Endodermal cell (in vitro differentiated cells): Measurements from ENCODE around the gene MTAP. TPM values are rescaled to one million over a fixed set of nuclear protein-coding genes. Genes with fewer than 3 reads are reported as not detected.
A peak's percentile ranks its signal among the peaks of the same experiment; 100 is the strongest.

Experiments
- DNase-seq: peaks from one replicate; pipeline ENCODE4 v3.0.0-alpha.2; 2017
- H3K27ac ChIP-seq: 2 replicates; pipeline ENCODE4 v1.5.1; 2013; ENCODE audit warnings: mild to moderate bottlenecking, low read depth, low read length, moderate library complexity
- H3K27me3 ChIP-seq: 2 replicates; pipeline ENCODE4 v1.6.1; 2013; ENCODE audit warnings: mild to moderate bottlenecking, low read length, moderate library complexity; ENCODE audit not compliant: insufficient read depth, control insufficient read depth, poor library complexity, severe bottlenecking
- H3K36me3 ChIP-seq: 2 replicates; pipeline ENCODE4 v1.7.0; 2013; ENCODE audit warnings: mild to moderate bottlenecking, low read length, moderate library complexity; ENCODE audit not compliant: control insufficient read depth, insufficient read depth
- H3K4me1 ChIP-seq: one replicate; pipeline ENCODE4 v1.7.0; 2013; ENCODE audit warnings: low read length; ENCODE audit not compliant: control insufficient read depth, insufficient read depth
- H3K4me3 ChIP-seq: 2 replicates; pipeline ENCODE4 v1.5.1; 2013; ENCODE audit warnings: mild to moderate bottlenecking, low read length, moderate library complexity
- H3K9ac ChIP-seq: 2 replicates; pipeline ENCODE4 v1.6.1; 2013; ENCODE audit warnings: mild to moderate bottlenecking, low read length, moderate library complexity; ENCODE audit not compliant: poor library complexity, severe bottlenecking; ENCODE audit errors: extremely low read depth
- H3K9me3 ChIP-seq: 2 replicates; pipeline ENCODE4 v1.6.1; 2013; ENCODE audit warnings: mild to moderate bottlenecking, low read length, moderate library complexity; ENCODE audit not compliant: control insufficient read depth
- H3K27ac Mint-ChIP-seq: 2 replicates; pipeline ENCODE4 v1.8.0; 2020; ENCODE audit warnings: mixed read lengths
- H3K27me3 Mint-ChIP-seq: 2 replicates; pipeline ENCODE4 v1.8.0; 2021; ENCODE audit warnings: mild to moderate bottlenecking, mixed read lengths; ENCODE audit not compliant: insufficient read depth
- H3K36me3 Mint-ChIP-seq: 2 replicates; pipeline ENCODE4 v1.8.0; 2020; ENCODE audit warnings: low read depth, mixed read lengths
- H3K4me1 Mint-ChIP-seq: 2 replicates; pipeline ENCODE4 v1.8.0; 2020; ENCODE audit warnings: mixed read lengths
- H3K4me3 Mint-ChIP-seq: 2 replicates; pipeline ENCODE4 v1.8.0; 2020; ENCODE audit warnings: mild to moderate bottlenecking, moderate library complexity, mixed read lengths
- H3K9me3 Mint-ChIP-seq: 2 replicates; pipeline ENCODE4 v1.8.0; 2020; ENCODE audit warnings: mild to moderate bottlenecking, mixed read lengths
- WGBS, 2 experiments: methylation state at CpG; one replicate each; pipeline versions ENCODE4 v1.1.5 to v1.1.7; 2013; ENCODE audit warnings: missing lambda C conversion rate in 2 of 2, mixed read lengths in 1 of 2; ENCODE audit not compliant: insufficient coverage in 1 of 2, insufficient read length in 1 of 2; 5-methylcytosine and 5-hydroxymethylcytosine counted together
- total RNA-seq, 2 donors: library from RNA; stranded (reverse); fragmentation: NEBNext Ultra II Directional in 1 of 2; extraction: Animal tissue kit (Norgen Biotek cat#: 25700) in 1 of 2; gene quantifications; 2 replicates in 1 of 2; 3 replicates in 1 of 2; pipeline ENCODE4 v1.2.1, GENCODE V29; 2021
- TF ChIP-seq, protein P1 (sequence below): fragments of 200-600 bp; sonication (generic); conservative IDR thresholded peaks from 2 replicates; pipeline ENCODE4 v1.5.0; 2021; ENCODE audit warnings: antibody characterized with exemption, mild to moderate bottlenecking

The MTAP gene
- total RNA-seq, 2 donors from 2014 or later, result 81.0 to 99.0 TPM

DNA sequence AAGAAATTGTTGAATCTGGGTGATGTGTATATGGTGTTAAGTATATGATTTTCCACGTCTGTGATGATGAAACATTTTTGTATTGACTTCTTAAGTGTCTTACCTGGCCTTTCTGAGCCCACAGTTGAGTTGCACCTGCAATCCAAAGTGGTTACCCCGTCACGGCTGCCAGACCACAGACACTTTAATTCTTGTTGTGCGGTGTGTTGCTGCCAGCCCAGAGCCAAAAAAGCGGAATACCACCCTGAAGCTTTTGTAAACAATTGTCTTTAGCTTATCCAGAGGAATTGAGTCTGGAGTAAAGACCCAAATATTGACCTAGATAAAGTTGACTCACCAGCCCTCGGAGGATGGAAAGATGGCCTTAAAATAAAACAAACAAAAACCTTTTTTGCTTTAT is 35.1 kb downstream of the MTAP start:
- H3K9ac ChIP-seq, result no peak overlapping the region
- H3K27ac ChIP-seq, result no peak overlapping the region
- peaks cover 25% of the 10 kb centered on the region for H3K9me3 Mint-ChIP-seq
- peak overlapping the region; percentile 3 for H3K27ac Mint-ChIP-seq
- 78 to 90% methylated on average over 2 to 6 of the region's 6 CpGs for WGBS, 2 experiments
- H3K27me3 ChIP-seq, result no peaks in the 10 kb centered on the region
- no peaks in the 10 kb centered on the region for H3K4me1 Mint-ChIP-seq
- H3K4me1 ChIP-seq, result no peaks in the 10 kb centered on the region
- H3K4me3 Mint-ChIP-seq, result no peak overlapping the region
- no peaks in the 10 kb centered on the region for H3K27me3 Mint-ChIP-seq
- H3K9me3 ChIP-seq, result peaks cover 39% of the 10 kb centered on the region
- H3K4me3 ChIP-seq, result no peak overlapping the region
- TF ChIP-seq, protein P1, sequence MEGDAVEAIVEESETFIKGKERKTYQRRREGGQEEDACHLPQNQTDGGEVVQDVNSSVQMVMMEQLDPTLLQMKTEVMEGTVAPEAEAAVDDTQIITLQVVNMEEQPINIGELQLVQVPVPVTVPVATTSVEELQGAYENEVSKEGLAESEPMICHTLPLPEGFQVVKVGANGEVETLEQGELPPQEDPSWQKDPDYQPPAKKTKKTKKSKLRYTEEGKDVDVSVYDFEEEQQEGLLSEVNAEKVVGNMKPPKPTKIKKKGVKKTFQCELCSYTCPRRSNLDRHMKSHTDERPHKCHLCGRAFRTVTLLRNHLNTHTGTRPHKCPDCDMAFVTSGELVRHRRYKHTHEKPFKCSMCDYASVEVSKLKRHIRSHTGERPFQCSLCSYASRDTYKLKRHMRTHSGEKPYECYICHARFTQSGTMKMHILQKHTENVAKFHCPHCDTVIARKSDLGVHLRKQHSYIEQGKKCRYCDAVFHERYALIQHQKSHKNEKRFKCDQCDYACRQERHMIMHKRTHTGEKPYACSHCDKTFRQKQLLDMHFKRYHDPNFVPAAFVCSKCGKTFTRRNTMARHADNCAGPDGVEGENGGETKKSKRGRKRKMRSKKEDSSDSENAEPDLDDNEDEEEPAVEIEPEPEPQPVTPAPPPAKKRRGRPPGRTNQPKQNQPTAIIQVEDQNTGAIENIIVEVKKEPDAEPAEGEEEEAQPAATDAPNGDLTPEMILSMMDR, result no peak
- H3K36me3 Mint-ChIP-seq, result peaks cover 97% of the 10 kb centered on the region
- peaks cover 100% of the 10 kb centered on the region for H3K36me3 ChIP-seq
- DNase-seq, result no peak

- no peaks in the 10 kb centered on the region for H3K4me1 ChIP-seq
- H3K36me3 ChIP-seq, result peaks cover 88% of the 10 kb centered on the region
- Mint-ChIP-seq H3K27ac (no peak overlapping the region), H3K4me3 (no peak overlapping the region), H3K4me1 (no peaks in the 10 kb centered on the region), H3K36me3 (peaks cover 99% of the 10 kb centered on the region), H3K27me3 (no peaks in the 10 kb centered on the region), H3K9me3 (peaks cover 56% of the 10 kb centered on the region)
- DNase-seq, result no peak
- TF ChIP-seq, protein P1, result no peak
- no peak overlapping the region for H3K27ac ChIP-seq
- peaks cover 70% of the 10 kb centered on the region for H3K9me3 ChIP-seq
- H3K4me3 ChIP-seq, result no peak overlapping the region
- no peak overlapping the region for H3K9ac ChIP-seq
- 46 to 49% methylated on average over 2 of the region's 2 CpGs for WGBS, 2 experiments
- no peaks in the 10 kb centered on the region for H3K27me3 ChIP-seq
Measured at GRCh38 chr9:21840647-21841046, 38.2 kb downstream of the MTAP start.

DNA sequence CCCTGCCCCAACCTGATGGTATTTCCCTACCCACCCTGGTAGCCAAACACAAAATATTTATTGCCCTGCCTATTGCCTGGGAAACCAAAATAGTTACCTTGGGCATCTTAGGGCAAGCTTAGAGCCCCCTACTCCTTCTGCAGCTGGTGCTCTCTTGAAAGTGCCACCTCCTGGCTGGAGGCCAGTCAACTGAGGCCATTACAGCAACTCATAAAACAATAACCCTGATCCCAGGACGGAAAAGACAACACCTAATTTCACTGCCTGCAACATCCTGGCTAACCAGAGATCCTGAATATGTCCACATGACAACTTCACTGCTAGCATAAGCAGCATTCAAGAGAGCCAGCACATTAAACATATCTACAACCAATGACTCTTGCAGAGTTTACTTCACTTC is 38.7 kb downstream of the MTAP start:
- H3K9me3 ChIP-seq, result peaks cover 75% of the 10 kb centered on the region
- 80 to 98% methylated on average over 1 of the region's 1 CpG for WGBS, 2 experiments
- peak overlapping the region; percentile 4 for H3K4me3 ChIP-seq
- no peak for DNase-seq
- Mint-ChIP-seq H3K36me3 (peaks cover 99% of the 10 kb centered on the region), H3K27ac (no peak overlapping the region), H3K4me1 (no peaks in the 10 kb centered on the region), H3K27me3 (no peaks in the 10 kb centered on the region), H3K4me3 (no peak overlapping the region), H3K9me3 (peaks cover 61% of the 10 kb centered on the region)
- peaks cover 86% of the 10 kb centered on the region for H3K36me3 ChIP-seq
- TF ChIP-seq, protein P1, result no peak
- H3K9ac ChIP-seq, result no peak overlapping the region
- no peaks in the 10 kb centered on the region for H3K4me1 ChIP-seq
- no peak overlapping the region for H3K27ac ChIP-seq
- no peaks in the 10 kb centered on the region for H3K27me3 ChIP-seq
